HG02798 (cell line): ENCODE results near the gene MUC20.
"Not testable (repeated sequence)": the region's sequence is repeated elsewhere in the genome, so short reads cannot be mapped to it uniquely, and the experiment has no call there.

ENCODE experiments used
- ATAC-seq: cut with Tn5 transposase; IDR thresholded peaks from one replicate; pipeline ENCODE4 v1.9.1; 2021; ENCODE audit warnings: mild to moderate bottlenecking; ENCODE audit not compliant: unreplicated experiment, poor library complexity

The MUC20 gene

GRCh38 chr3:195764961-195765706 lies 44.4 kb downstream of the MUC20 start:
- ATAC-seq: no peak

- no peak for ATAC-seq
Observed at GRCh38 chr3:195766671-195767070, 45.9 kb downstream of the MUC20 start.

GRCh38 chr3:195767792-195768191 lies 47.0 kb downstream of the MUC20 start:
- ATAC-seq: no peak

- ATAC-seq: no peak
Observed at GRCh38 chr3:195768414-195768813, 47.6 kb downstream of the MUC20 start.

- ATAC-seq: no peak
Observed at GRCh38 chr3:195768831-195769303, 48.1 kb downstream of the MUC20 start.

GRCh38 chr3:195769551-195769950 lies 48.8 kb downstream of the MUC20 start:
- ATAC-seq: no peak

GRCh38 chr3:195770081-195770840 lies 49.5 kb downstream of the MUC20 start:
- no peak for ATAC-seq

GRCh38 chr3:195770841-195771645 lies 50.3 kb downstream of the MUC20 start:
- ATAC-seq: not testable (repeated sequence)

GRCh38 chr3:195771646-195772300 lies 51.0 kb downstream of the MUC20 start:
- ATAC-seq: no peak

- ATAC-seq: no peak
Observed at GRCh38 chr3:195773956-195774537, 53.3 kb downstream of the MUC20 start.

- ATAC-seq: no peak
Observed at GRCh38 chr3:195774917-195775316, 54.1 kb downstream of the MUC20 start.

- ATAC-seq: no peak
Observed at GRCh38 chr3:195777975-195778374, 57.2 kb downstream of the MUC20 start.

GRCh38 chr3:195781236-195781635 lies 60.5 kb downstream of the MUC20 start:
- not testable (repeated sequence) for ATAC-seq
